ENCODE data around the gene SLC7A9.

The SLC7A9 gene

GRCh38 chr19:32828643-32829344 lies 40.8 kb downstream of the SLC7A9 start:
- no peak for DNase-seq (ENCODE audit: low read depth in 2 of 3, low spot score in 2 of 3)

- no peak for DNase-seq (ENCODE audit: low read depth in 2 of 3, low spot score in 2 of 3)
These were observed 41.4 kb downstream of the SLC7A9 start for GRCh38 chr19:32828139-32828538.

- DNase-seq (ENCODE audit: low read depth in 2 of 3, low spot score in 2 of 3), result no peak
These were observed 44.5 kb downstream of the SLC7A9 start for GRCh38 chr19:32824916-32825608.

- no peak for DNase-seq (ENCODE audit: low read depth in 2 of 3, low spot score in 2 of 3)
These were observed 45.3 kb downstream of the SLC7A9 start for GRCh38 chr19:32824191-32824751.

- DNase-seq (ENCODE audit: low read depth in 2 of 3, low spot score in 2 of 3), result no peak
These were observed 45.8 kb downstream of the SLC7A9 start for GRCh38 chr19:32823747-32824102.

- no peak for DNase-seq (ENCODE audit: low read depth in 2 of 3, low spot score in 2 of 3)
These were observed 46.4 kb downstream of the SLC7A9 start for GRCh38 chr19:32822916-32823746.

GRCh38 chr19:32819419-32820400 lies 49.9 kb downstream of the SLC7A9 start:
- DNase-seq (ENCODE audit: low read depth in 2 of 3, low spot score in 2 of 3), result no peak

GRCh38 chr19:32818536-32818935 lies 51.0 kb downstream of the SLC7A9 start:
- DNase-seq (ENCODE audit: low read depth in 2 of 3, low spot score in 2 of 3), result no peak

GRCh38 chr19:32817569-32818476 lies 51.7 kb downstream of the SLC7A9 start:
- no peak for DNase-seq (ENCODE audit: low read depth in 2 of 3, low spot score in 2 of 3)

GRCh38 chr19:32816555-32817099 lies 52.9 kb downstream of the SLC7A9 start:
- no peak for DNase-seq (ENCODE audit: low read depth in 2 of 3, low spot score in 2 of 3)

- DNase-seq (ENCODE audit: low read depth in 2 of 3, low spot score in 2 of 3), result no peak
These were observed 54.9 kb downstream of the SLC7A9 start for GRCh38 chr19:32814624-32815023.

- no peak for DNase-seq (ENCODE audit: low read depth in 2 of 3, low spot score in 2 of 3)
These were observed 55.6 kb downstream of the SLC7A9 start for GRCh38 chr19:32813862-32814425.

- DNase-seq (ENCODE audit: low read depth in 2 of 3, low spot score in 2 of 3), result no peak
These were observed 57.0 kb downstream of the SLC7A9 start for GRCh38 chr19:32812571-32812970.

GRCh38 chr19:32812036-32812435 lies 57.5 kb downstream of the SLC7A9 start:
- no peak for DNase-seq (ENCODE audit: low read depth in 2 of 3, low spot score in 2 of 3)

- DNase-seq (ENCODE audit: low read depth in 2 of 3, low spot score in 2 of 3), result no peak
These were observed 58.4 kb downstream of the SLC7A9 start for GRCh38 chr19:32811151-32811550.

GRCh38 chr19:32810452-32810851 lies 59.1 kb downstream of the SLC7A9 start:
- DNase-seq (ENCODE audit: low read depth in 2 of 3, low spot score in 2 of 3), result no peak

GRCh38 chr19:32809754-32810153 lies 59.8 kb downstream of the SLC7A9 start:
- no peak for DNase-seq (ENCODE audit: low read depth in 2 of 3, low spot score in 2 of 3)

- no peak for DNase-seq (ENCODE audit: low read depth in 2 of 3, low spot score in 2 of 3)
These were observed 60.3 kb downstream of the SLC7A9 start for GRCh38 chr19:32809254-32809653.

GRCh38 chr19:32808236-32808635 lies 61.3 kb downstream of the SLC7A9 start:
- DNase-seq (ENCODE audit: low read depth in 2 of 3, low spot score in 2 of 3), result no peak
